Activated B cell treated with CpG ODN at 0.5 μM for 24 hours (primary cell): ENCODE measurements around the gene TENM4. TPM values are rescaled to one million over a fixed set of nuclear protein-coding genes. Genes with fewer than 3 reads are reported as not detected.

Experiments
- ATAC-seq: fragments of 200-7000 bp; cut with Tn5 transposase; one replicate; pipeline ENCODE4 v1.10.0; 2021; ENCODE audit warnings: low read depth, mild to moderate bottlenecking, moderate library complexity
- CTCF ChIA-PET: fragments of 350-600 bp; sonication (Branson Sonifier 250); formaldehyde crosslinking; loops from one replicate; lab custom pipeline; 2021; ENCODE audit warnings: antibody characterized with exemption; lab: Charles Lee
- POLR2A ChIA-PET: fragments of 350-600 bp; sonication (Branson Sonifier 250); formaldehyde crosslinking; loops from one replicate; lab custom pipeline; 2021; ENCODE audit warnings: antibody characterized with exemption; lab: Charles Lee
- DNase-seq: peaks from one replicate; pipeline ENCODE4 v3.0.0; 2022
- H3K27ac Mint-ChIP-seq: one replicate; pipeline ENCODE4 v1.8.0; 2020; ENCODE audit warnings: mixed read lengths
- H3K27me3 Mint-ChIP-seq: one replicate; pipeline ENCODE4 v1.8.0; 2021; ENCODE audit warnings: mixed read lengths
- H3K36me3 Mint-ChIP-seq: one replicate; pipeline ENCODE4 v1.8.0; 2021; ENCODE audit warnings: low read depth, mixed read lengths
- H3K4me1 Mint-ChIP-seq: one replicate; pipeline ENCODE4 v1.8.0; 2021; ENCODE audit warnings: mixed read lengths
- H3K4me3 Mint-ChIP-seq: one replicate; pipeline ENCODE4 v1.8.0; 2020; ENCODE audit warnings: mild to moderate bottlenecking, mixed read lengths
- H3K9me3 Mint-ChIP-seq: one replicate; pipeline ENCODE4 v1.8.0; 2020; ENCODE audit warnings: mixed read lengths
- CTCF ChIP-seq: fragments of 200-600 bp; IDR thresholded peaks from one replicate; pipeline ENCODE4 v1.8.0; 2022; ENCODE audit warnings: antibody characterized with exemption, mild to moderate bottlenecking
- intact Hi-C: fragments of 100-400 bp; cut with micrococcal nuclease; formaldehyde crosslinking; loops from one replicate; pipeline ENCODE4 v1.15.1; 2024
- total RNA-seq: library from RNA; stranded (reverse); gene quantifications from 2 replicates; pipeline ENCODE4 v1.2.3, GENCODE V29; 2022

Gene TENM4
- total RNA-seq, 1 donor from 2014 or later = 2.4 TPM

- ATAC-seq (no peak), DNase-seq (no peak)
- POLR2A ChIA-PET = no interaction called here
- CTCF ChIA-PET = no interaction called here
- TF ChIP-seq CTCF = no peak
- no peaks in the 10 kb centered on the region for H3K4me1 Mint-ChIP-seq
- no peak overlapping the region for H3K27ac Mint-ChIP-seq
- no peaks in the 10 kb centered on the region for H3K9me3 Mint-ChIP-seq
- no peak overlapping the region for H3K4me3 Mint-ChIP-seq
- H3K36me3 Mint-ChIP-seq = no peaks in the 10 kb centered on the region
- H3K27me3 Mint-ChIP-seq = peaks cover 19% of the 10 kb centered on the region
- intact Hi-C loops = no loop called here
Measured at GRCh38 chr11:79430280-79430679, 10.6 kb downstream of the TENM4 start.

- H3K27me3 Mint-ChIP-seq = peaks cover 7% of the 10 kb centered on the region
- DNase-seq = no peak
- no peaks in the 10 kb centered on the region for H3K36me3 Mint-ChIP-seq
- H3K4me1 Mint-ChIP-seq = no peaks in the 10 kb centered on the region
- no peak for TF ChIP-seq CTCF
- POLR2A ChIA-PET = no interaction called here
- no peaks in the 10 kb centered on the region for H3K9me3 Mint-ChIP-seq
- H3K27ac Mint-ChIP-seq = no peak overlapping the region
- no peak overlapping the region for H3K4me3 Mint-ChIP-seq
- intact Hi-C loops = no loop called here
- CTCF ChIA-PET = no interaction called here
- no peak for ATAC-seq
Measured at GRCh38 chr11:79428406-79428805, 12.4 kb downstream of the TENM4 start.

- H3K4me1 Mint-ChIP-seq = no peaks in the 10 kb centered on the region
- H3K27me3 Mint-ChIP-seq = peaks cover 3% of the 10 kb centered on the region
- no peak for DNase-seq
- ATAC-seq = no peak
- H3K4me3 Mint-ChIP-seq = no peak overlapping the region
- H3K27ac Mint-ChIP-seq = no peak overlapping the region
- POLR2A ChIA-PET = no interaction called here
- no peaks in the 10 kb centered on the region for H3K9me3 Mint-ChIP-seq
- intact Hi-C loops = no loop called here
- CTCF ChIA-PET = no interaction called here
- TF ChIP-seq CTCF = no peak
- H3K36me3 Mint-ChIP-seq = no peaks in the 10 kb centered on the region
Measured at GRCh38 chr11:79427611-79428327, 13.1 kb downstream of the TENM4 start.

GRCh38 chr11:79427126-79427525 lies 13.7 kb downstream of the TENM4 start:
- no peak overlapping the region for H3K4me3 Mint-ChIP-seq

GRCh38 chr11:79425463-79425862 lies 15.4 kb downstream of the TENM4 start:
- Mint-ChIP-seq H3K4me1 (no peaks in the 10 kb centered on the region), H3K9me3 (no peaks in the 10 kb centered on the region), H3K4me3 (no peak overlapping the region), H3K36me3 (no peaks in the 10 kb centered on the region), H3K27me3 (peaks cover 2% of the 10 kb centered on the region), H3K27ac (no peak overlapping the region)
- DNase-seq = no peak
- CTCF ChIA-PET = no interaction called here
- POLR2A ChIA-PET = no interaction called here
- intact Hi-C loops = no loop called here
- no peak for ATAC-seq
- no peak for TF ChIP-seq CTCF

More at GRCh38 chr11:79427126-79427525, 13.7 kb downstream of the TENM4 start:
- no peak for TF ChIP-seq CTCF
- DNase-seq (no peak), ATAC-seq (no peak)
- CTCF ChIA-PET = no interaction called here
- Mint-ChIP-seq H3K27me3 (peaks cover 3% of the 10 kb centered on the region), H3K4me1 (no peaks in the 10 kb centered on the region), H3K9me3 (no peaks in the 10 kb centered on the region), H3K36me3 (no peaks in the 10 kb centered on the region), H3K27ac (no peak overlapping the region)
- intact Hi-C loops = no loop called here
- POLR2A ChIA-PET = no interaction called here
